Neuron (in vitro differentiated cells): ENCODE data around the gene ADORA1.

Experiments used
- H2AFZ ChIP-seq: one replicate; pipeline ENCODE4 v1.6.1; 2013; ENCODE audit warnings: low read depth, mild to moderate bottlenecking, inconsistent platforms, low read length, moderate library complexity
- H3K27me3 ChIP-seq: one replicate; pipeline ENCODE4 v1.6.1; 2013; ENCODE audit warnings: low read length; ENCODE audit not compliant: insufficient read depth
- H3K36me3 ChIP-seq: one replicate; pipeline ENCODE4 v1.6.1; 2013; ENCODE audit warnings: low read length; ENCODE audit not compliant: insufficient read depth
- H3K4me1 ChIP-seq: one replicate; pipeline ENCODE4 v1.6.1; 2013; ENCODE audit warnings: low read length; ENCODE audit not compliant: insufficient read depth
- H3K4me3 ChIP-seq: 2 replicates; pipeline ENCODE4 v1.5.1; 2013; ENCODE audit warnings: mild to moderate bottlenecking, low read length, moderate library complexity
- H3K9me3 ChIP-seq: one replicate; pipeline ENCODE4 v1.6.1; 2013; ENCODE audit warnings: low read length

ADORA1 gene

GRCh38 chr1:203199481-203199815, 71.9 kb downstream of the ADORA1 start:
- no peak overlapping the region for H3K4me3 ChIP-seq

GRCh38 chr1:203199816-203200571, 72.5 kb downstream of the ADORA1 start:
- no peaks in the 10 kb centered on the region for H3K36me3 ChIP-seq
- H2AFZ ChIP-seq, result no peak overlapping the region
- no peak overlapping the region for H3K4me3 ChIP-seq
- peaks cover 10% of the 10 kb centered on the region for H3K27me3 ChIP-seq
- H3K4me1 ChIP-seq, result no peaks in the 10 kb centered on the region
- peaks cover 3% of the 10 kb centered on the region for H3K9me3 ChIP-seq

More at GRCh38 chr1:203199481-203199815, 71.9 kb downstream of the ADORA1 start:
- Histone ChIP-seq H3K9me3 (peaks cover 3% of the 10 kb centered on the region), H3K27me3 (peaks cover 10% of the 10 kb centered on the region), H3K36me3 (no peaks in the 10 kb centered on the region), H2AFZ (no peak overlapping the region), H3K4me1 (no peaks in the 10 kb centered on the region)

GRCh38 chr1:203200916-203201315, 73.4 kb downstream of the ADORA1 start:
- Histone ChIP-seq H3K36me3 (no peaks in the 10 kb centered on the region), H3K9me3 (peaks cover 3% of the 10 kb centered on the region), H3K4me1 (no peaks in the 10 kb centered on the region), H2AFZ (no peak overlapping the region), H3K27me3 (peaks cover 10% of the 10 kb centered on the region), H3K4me3 (no peak overlapping the region)

GRCh38 chr1:203201516-203202205, 74.1 kb downstream of the ADORA1 start:
- no peaks in the 10 kb centered on the region for H3K4me1 ChIP-seq
- no peaks in the 10 kb centered on the region for H3K36me3 ChIP-seq
- H3K9me3 ChIP-seq, result peaks cover 3% of the 10 kb centered on the region
- H2AFZ ChIP-seq, result no peak overlapping the region
- H3K4me3 ChIP-seq, result no peak overlapping the region
- peaks cover 10% of the 10 kb centered on the region for H3K27me3 ChIP-seq

- Histone ChIP-seq H2AFZ (no peak overlapping the region), H3K36me3 (no peaks in the 10 kb centered on the region), H3K27me3 (peaks cover 10% of the 10 kb centered on the region), H3K4me1 (no peaks in the 10 kb centered on the region), H3K9me3 (no peaks in the 10 kb centered on the region), H3K4me3 (no peak overlapping the region)
These were observed 75.1 kb downstream of the ADORA1 start for GRCh38 chr1:203202431-203203245.

GRCh38 chr1:203204756-203205155, 77.2 kb downstream of the ADORA1 start:
- Histone ChIP-seq H3K4me1 (no peaks in the 10 kb centered on the region), H2AFZ (no peak overlapping the region), H3K36me3 (no peaks in the 10 kb centered on the region), H3K4me3 (no peak overlapping the region), H3K9me3 (no peaks in the 10 kb centered on the region), H3K27me3 (peaks cover 10% of the 10 kb centered on the region)

- no peak overlapping the region for H2AFZ ChIP-seq
- no peak overlapping the region for H3K4me3 ChIP-seq
- H3K27me3 ChIP-seq, result peaks cover 10% of the 10 kb centered on the region
- no peaks in the 10 kb centered on the region for H3K4me1 ChIP-seq
- no peaks in the 10 kb centered on the region for H3K9me3 ChIP-seq
- H3K36me3 ChIP-seq, result no peaks in the 10 kb centered on the region
These were observed 78.7 kb downstream of the ADORA1 start for GRCh38 chr1:203206129-203206687.

GRCh38 chr1:203207751-203208150, 80.2 kb downstream of the ADORA1 start:
- Histone ChIP-seq H3K9me3 (no peaks in the 10 kb centered on the region), H2AFZ (no peak overlapping the region), H3K4me1 (no peaks in the 10 kb centered on the region), H3K4me3 (no peak overlapping the region), H3K27me3 (peaks cover 4% of the 10 kb centered on the region), H3K36me3 (no peaks in the 10 kb centered on the region)

- no peaks in the 10 kb centered on the region for H3K4me1 ChIP-seq
- peaks cover 4% of the 10 kb centered on the region for H3K27me3 ChIP-seq
- no peaks in the 10 kb centered on the region for H3K9me3 ChIP-seq
These were observed 80.7 kb downstream of the ADORA1 start for GRCh38 chr1:203208181-203208580.

GRCh38 chr1:203210350-203210749, 82.8 kb downstream of the ADORA1 start:
- Histone ChIP-seq H3K27me3 (peaks cover 3% of the 10 kb centered on the region), H3K4me3 (no peak overlapping the region), H3K4me1 (no peaks in the 10 kb centered on the region), H3K36me3 (no peaks in the 10 kb centered on the region), H2AFZ (no peak overlapping the region), H3K9me3 (no peaks in the 10 kb centered on the region)

More at GRCh38 chr1:203208181-203208580, 80.7 kb downstream of the ADORA1 start:
- Histone ChIP-seq H3K36me3 (no peaks in the 10 kb centered on the region), H2AFZ (no peak overlapping the region), H3K4me3 (no peak overlapping the region)

GRCh38 chr1:203210988-203211387, 83.5 kb downstream of the ADORA1 start:
- H3K36me3 ChIP-seq, result no peaks in the 10 kb centered on the region
- H3K9me3 ChIP-seq, result no peaks in the 10 kb centered on the region
- no peaks in the 10 kb centered on the region for H3K4me1 ChIP-seq
- H3K4me3 ChIP-seq, result no peak overlapping the region
- peaks cover 3% of the 10 kb centered on the region for H3K27me3 ChIP-seq
- no peak overlapping the region for H2AFZ ChIP-seq

GRCh38 chr1:203211812-203212211, 84.3 kb downstream of the ADORA1 start:
- Histone ChIP-seq H3K9me3 (no peaks in the 10 kb centered on the region), H2AFZ (no peak overlapping the region), H3K4me3 (no peak overlapping the region), H3K27me3 (peaks cover 3% of the 10 kb centered on the region), H3K4me1 (no peaks in the 10 kb centered on the region), H3K36me3 (no peaks in the 10 kb centered on the region)

- no peak overlapping the region for H2AFZ ChIP-seq
- no peaks in the 10 kb centered on the region for H3K36me3 ChIP-seq
- no peaks in the 10 kb centered on the region for H3K9me3 ChIP-seq
- H3K4me3 ChIP-seq, result no peak overlapping the region
- H3K27me3 ChIP-seq, result peaks cover 3% of the 10 kb centered on the region
- H3K4me1 ChIP-seq, result no peaks in the 10 kb centered on the region
These were observed 85.6 kb downstream of the ADORA1 start for GRCh38 chr1:203213126-203213525.
